Vagina (tissue), 2 donors: ENCODE results near the gene NGB. TPM values are rescaled to one million over a fixed set of nuclear protein-coding genes. Genes with fewer than 3 reads are reported as not detected.

Experiments
- DNase-seq, 2 donors: peaks; one replicate each; pipeline ENCODE4 v3.0.0-alpha.2; 2017; ENCODE audit errors: extremely low spot score in 2 of 2
- H3K27ac ChIP-seq: fragments of 200-600 bp; sonication (generic); one replicate; pipeline ENCODE4 v1.5.1; 2019
- H3K27me3 ChIP-seq: fragments of 200-600 bp; sonication (generic); one replicate; pipeline ENCODE4 v1.5.1; 2019
- H3K36me3 ChIP-seq, 2 donors: fragments of 200-600 bp; sonication (generic); one replicate each; pipeline ENCODE4 v1.5.1; 2017 to 2019
- H3K4me1 ChIP-seq: fragments of 200-600 bp; sonication (generic); one replicate; pipeline ENCODE4 v1.5.1; 2019
- H3K4me3 ChIP-seq, 2 donors: fragments of 200-600 bp; sonication (generic); 1 replicate in 1 of 2; 2 replicates in 1 of 2; pipeline ENCODE4 v1.5.1; 2016 to 2019
- H3K9me3 ChIP-seq: fragments of 200-600 bp; sonication (generic); one replicate; pipeline ENCODE4 v1.5.1; 2019
- CTCF ChIP-seq, 3 experiments: fragments of 450-650 bp in 2 of 3; fragments of 200-600 bp in 1 of 3; sonication (generic) in 1 of 3; IDR thresholded peaks; one replicate each; pipeline ENCODE4 v1.5.1; 2017 to 2019; ENCODE audit warnings: antibody characterized with exemption in 3 of 3, mild to moderate bottlenecking in 2 of 3, moderate library complexity in 2 of 3
- POLR2A ChIP-seq, 2 donors: fragments of 450-650 bp; IDR thresholded peaks; one replicate each; pipeline ENCODE4 v1.6.1; 2017; ENCODE audit warnings: antibody characterized with exemption in 2 of 2, mild to moderate bottlenecking in 2 of 2, moderate library complexity in 2 of 2
- POLR2AphosphoS5 ChIP-seq, 2 donors: sonication (generic); formaldehyde crosslinking; IDR thresholded peaks; one replicate each; pipeline ENCODE4 v1.9.0; 2017; ENCODE audit warnings: antibody characterized with exemption in 2 of 2, mild to moderate bottlenecking in 2 of 2, low read depth in 1 of 2; ENCODE audit not compliant: insufficient read depth in 1 of 2
- intact Hi-C: fragments of 100-400 bp; cut with DNase I; formaldehyde crosslinking; loops from one replicate; pipeline ENCODE4 v1.15.1; 2023
- total RNA-seq: library from RNA; depleted of rRNA; stranded (reverse); fragments of >200 nt; gene quantifications from one replicate; pipeline ENCODE4 v1.2.3, GENCODE V29; 2016

The NGB gene
- total RNA-seq, 1 donor from 2014 or later = 1.7 TPM

GRCh38 chr14:77260631-77261030 lies 10.4 kb downstream of the NGB start:
- DNase-seq = no peak
- intact Hi-C loops = no loop called here
- H3K27me3 ChIP-seq = no peaks in the 10 kb centered on the region

GRCh38 chr14:77260199-77260598 lies 10.8 kb downstream of the NGB start:
- no peaks in the 10 kb centered on the region for H3K4me1 ChIP-seq

More at GRCh38 chr14:77260631-77261030, 10.4 kb downstream of the NGB start:
- Histone ChIP-seq H3K4me1 (no peaks in the 10 kb centered on the region), H3K4me3 (no peak overlapping the region), H3K9me3 (no peaks in the 10 kb centered on the region), H3K27ac (no peak overlapping the region), H3K36me3 (no peaks in the 10 kb centered on the region)
- TF ChIP-seq CTCF (IDR thresholded peaks at IDR 0.05) (no peak), POLR2A (IDR thresholded peaks at IDR 0.05) (no peak), POLR2AphosphoS5 (IDR thresholded peaks at IDR 0.05; ENCODE audit: insufficient read depth in 1 of 2, low read depth in 1 of 2) (no peak)

DNA sequence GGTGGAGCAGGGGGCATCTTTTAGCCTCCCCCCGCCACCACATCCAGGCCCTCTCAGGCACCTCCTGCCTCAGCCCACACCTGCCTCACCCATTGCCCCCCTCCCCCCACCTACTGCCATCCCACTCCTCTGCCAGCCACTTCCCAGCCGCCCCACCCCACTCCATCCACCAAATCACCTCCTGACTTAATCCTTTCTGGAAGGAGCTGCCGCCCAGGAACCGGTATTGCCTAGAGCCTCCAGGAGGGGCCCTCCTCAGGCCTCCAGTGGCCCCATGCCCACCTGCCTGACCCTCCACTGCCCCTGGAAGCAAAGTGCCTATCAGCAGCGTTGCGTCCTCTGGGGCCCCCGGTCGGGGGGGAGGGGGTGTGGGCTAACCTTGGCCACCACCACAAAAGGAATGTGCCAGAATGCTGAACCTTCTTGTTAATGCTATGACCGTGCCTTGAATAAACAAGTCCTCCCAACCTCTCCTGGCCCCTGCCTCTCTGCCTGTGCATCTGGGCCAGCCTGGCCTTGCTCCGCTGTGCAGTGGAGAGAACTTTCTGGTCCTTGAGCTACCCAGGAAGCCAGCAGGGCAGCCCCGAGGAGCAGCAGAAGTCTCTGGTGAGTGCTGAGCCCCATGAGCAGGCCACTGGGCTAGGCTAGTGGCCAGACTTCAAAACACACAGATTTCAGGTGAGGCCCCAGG lies 11.8 kb downstream of the NGB start:
- TF ChIP-seq POLR2A (IDR thresholded peaks at IDR 0.05) (no peak), CTCF (IDR thresholded peaks at IDR 0.05) (no peak), POLR2AphosphoS5 (IDR thresholded peaks at IDR 0.05; ENCODE audit: insufficient read depth in 1 of 2, low read depth in 1 of 2) (no peak)
- intact Hi-C loops = no loop called here
- no peaks in the 10 kb centered on the region for H3K9me3 ChIP-seq
- H3K4me1 ChIP-seq = no peaks in the 10 kb centered on the region
- H3K27me3 ChIP-seq = no peaks in the 10 kb centered on the region
- H3K27ac ChIP-seq = no peak overlapping the region
- H3K36me3 ChIP-seq = no peaks in the 10 kb centered on the region
- no peak for DNase-seq
- H3K4me3 ChIP-seq = no peak overlapping the region

More at GRCh38 chr14:77260199-77260598, 10.8 kb downstream of the NGB start:
- no peak for TF ChIP-seq CTCF (IDR thresholded peaks at IDR 0.05)
- Histone ChIP-seq H3K27me3 (no peaks in the 10 kb centered on the region), H3K36me3 (no peaks in the 10 kb centered on the region), H3K9me3 (no peaks in the 10 kb centered on the region), H3K4me3 (no peak overlapping the region), H3K27ac (no peak overlapping the region)
- DNase-seq = no peak
- intact Hi-C loops = no loop called here

DNA sequence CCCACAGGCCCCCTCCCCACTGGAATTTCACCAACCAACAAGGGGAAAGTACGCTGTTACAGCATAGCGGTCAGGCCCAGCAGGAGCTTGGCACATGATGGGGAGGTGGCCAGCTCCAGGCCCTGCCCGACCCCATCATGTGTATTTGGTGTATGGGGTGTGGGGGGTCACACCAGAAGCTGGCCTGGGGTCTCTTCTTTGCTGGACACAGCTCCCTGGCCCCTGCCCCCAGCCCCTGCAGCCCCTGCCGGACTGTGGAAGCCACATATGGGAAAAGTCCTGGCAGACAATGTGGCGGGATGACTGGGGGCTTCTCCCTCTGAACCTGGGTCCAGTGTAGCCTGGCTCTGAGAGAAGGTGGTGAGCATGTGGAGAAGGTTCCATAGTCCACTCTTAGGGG lies 12.4 kb downstream of the NGB start:
- H3K4me3 ChIP-seq = no peak overlapping the region
- TF ChIP-seq POLR2AphosphoS5 (IDR thresholded peaks at IDR 0.05; ENCODE audit: insufficient read depth in 1 of 2, low read depth in 1 of 2) = no peak
- no peak for TF ChIP-seq CTCF (IDR thresholded peaks at IDR 0.05)
- TF ChIP-seq POLR2A (IDR thresholded peaks at IDR 0.05) = no peak
- no peaks in the 10 kb centered on the region for H3K27me3 ChIP-seq
- H3K4me1 ChIP-seq = no peaks in the 10 kb centered on the region
- no peaks in the 10 kb centered on the region for H3K36me3 ChIP-seq
- intact Hi-C loops = no loop called here
- no peak for DNase-seq
- H3K9me3 ChIP-seq = no peaks in the 10 kb centered on the region
- no peak overlapping the region for H3K27ac ChIP-seq

GRCh38 chr14:77257700-77258099 lies 13.3 kb downstream of the NGB start:
- H3K9me3 ChIP-seq = no peaks in the 10 kb centered on the region
- H3K4me3 ChIP-seq = no peak overlapping the region
- H3K27me3 ChIP-seq = no peaks in the 10 kb centered on the region
- no peak overlapping the region for H3K27ac ChIP-seq
- H3K4me1 ChIP-seq = no peaks in the 10 kb centered on the region
- no peaks in the 10 kb centered on the region for H3K36me3 ChIP-seq
- DNase-seq = no peak
- intact Hi-C loops = no loop called here
- TF ChIP-seq POLR2AphosphoS5 (IDR thresholded peaks at IDR 0.05; ENCODE audit: insufficient read depth in 1 of 2, low read depth in 1 of 2) (no peak), CTCF (IDR thresholded peaks at IDR 0.05) (no peak), POLR2A (IDR thresholded peaks at IDR 0.05) (no peak)
